ENCODE measurements around the gene ADGRL2. TPM values are rescaled to one million over a fixed set of nuclear protein-coding genes. Genes with fewer than 3 reads are reported as not detected.

Gene ADGRL2
- total and polyA plus RNA-seq, 2 of the 4 experiments (the other 2 are of a cell fraction): 17.0 to 42.7 TPM

DNA sequence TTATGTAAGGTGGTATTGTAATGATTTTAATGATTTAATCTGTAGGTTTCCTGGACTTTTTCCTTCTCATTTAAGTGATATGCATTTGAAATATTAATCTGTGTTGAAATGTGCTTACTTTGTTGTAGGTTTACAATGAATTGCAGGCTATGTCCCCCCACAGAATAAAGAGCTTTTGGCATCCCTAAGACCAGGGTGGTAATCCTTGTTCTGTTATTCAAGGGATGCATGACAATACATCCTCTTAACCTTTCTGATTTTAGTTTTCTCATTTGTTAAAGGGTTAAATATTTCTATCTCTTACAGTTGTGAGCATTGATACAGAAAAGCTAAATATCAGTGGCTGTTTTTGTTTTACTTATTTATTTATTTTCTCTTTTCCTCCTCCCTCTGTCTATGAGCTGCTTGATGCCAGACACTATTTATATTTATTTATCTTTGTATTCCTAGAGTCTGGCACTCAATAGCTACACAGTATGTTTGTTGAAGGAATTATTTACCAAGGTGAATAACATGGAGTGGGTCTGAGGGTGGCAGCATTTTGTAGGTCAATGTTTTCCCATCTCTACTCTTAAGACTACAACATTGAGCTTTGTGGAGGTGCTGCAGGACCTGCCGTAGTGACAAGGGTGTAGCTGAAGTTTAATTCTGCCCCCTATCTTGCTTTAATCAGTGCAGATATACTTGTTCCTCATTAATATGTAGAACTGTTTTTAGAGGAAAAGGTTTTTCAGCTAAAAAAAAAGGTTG, 19.9 kb upstream of the ADGRL2 start:
- Histone ChIP-seq H2BK5ac (ENCODE audit: low read depth, low read length, poor library complexity, severe bottlenecking) (no peak overlapping the region), H3K4ac (ENCODE audit: low read depth, low read length) (no peak overlapping the region), H3K9ac (ENCODE audit: low read depth, low read length) (no peak overlapping the region), H3K56ac (ENCODE audit: extremely low read depth, insufficient read depth, low read length) (no peak overlapping the region), H2AK5ac (ENCODE audit: low read depth, low read length) (no peak overlapping the region), H2BK15ac (ENCODE audit: low read depth, low read length) (no peak overlapping the region), H3K9me1 (ENCODE audit: insufficient read depth, low read length) (no peaks in the 10 kb centered on the region), H3K4me1 (ENCODE audit: control insufficient read depth, insufficient read depth, low read length) (no peaks in the 10 kb centered on the region), H2AFZ (replicated peaks; ENCODE audit: low read length, poor library complexity) (no peak overlapping the region), H4K8ac (ENCODE audit: low read depth in 2 of 2, low read length in 2 of 2) (no peak overlapping the region), H4K91ac (ENCODE audit: insufficient read depth, low read depth, low read length) (no peak overlapping the region), H3K27me3 (ENCODE audit: control insufficient read depth, insufficient read depth, low read length) (no peaks in the 10 kb centered on the region; the same call in 1 of the 2 replicates), H4K5ac (ENCODE audit: low read depth, low read length) (no peak overlapping the region), H3K4me2 (ENCODE audit: low read depth, low read length) (no peak overlapping the region), H3K23ac (ENCODE audit: low read depth, low read length) (no peak overlapping the region), H3K14ac (replicated peaks; ENCODE audit: low read depth, low read length) (no peak overlapping the region), H2BK120ac (ENCODE audit: low read depth, low read length) (no peak overlapping the region), H3K36me3 (ENCODE audit: control insufficient read depth, insufficient read depth, low read length) (no peaks in the 10 kb centered on the region), H3K9me3 (ENCODE audit: control insufficient read depth, insufficient read depth, low read length) (no peaks in the 10 kb centered on the region), H3K27ac (ENCODE audit: insufficient read depth, low read length) (no peak overlapping the region), H3K18ac (ENCODE audit: low read depth, low read length) (no peak overlapping the region), H2AK9ac (replicated peaks; ENCODE audit: low read depth, low read length, poor library complexity) (no peak overlapping the region), H3K79me1 (ENCODE audit: low read depth in 1 of 2, low read length in 2 of 2) (no peaks in the 10 kb centered on the region), H4K20me1 (ENCODE audit: insufficient read depth, low read length) (no peaks in the 10 kb centered on the region), H2BK20ac (ENCODE audit: low read depth, low read length) (no peak overlapping the region), H3K4me3 (ENCODE audit: insufficient read depth, low read depth, low read length) (no peak overlapping the region)
- ChIA-PET POLR2A (ENCODE audit: unreplicated experiment) (no interaction called here), CTCF (interaction anchor here (1.2 kb wide), 1 partner anchor 17 kb away, joined by 3 read pairs; no protein-coding TSS in a partner anchor)
- in situ Hi-C loops (cut with MboI; ENCODE audit: low sequenced_read_pairs) (no loop called here), dilution Hi-C loops (cut with HindIII; ENCODE audit: low sequenced_read_pairs, unreplicated experiment) (no loop called here), intact Hi-C loops (cut with micrococcal nuclease) (no loop called here)
- no CpG with 5 or more reads among the region's 1 CpG for WGBS, 2 experiments (ENCODE audit: extremely low coverage in 2 of 2, insufficient read length in 1 of 2)
- no peak for ATAC-seq (ENCODE audit: low read depth)
- BruUV-seq (replicated peaks): no TSS peak
- no peak for TF ChIP-seq NFE2L2 (IDR thresholded peaks at IDR 0.05; ENCODE audit: low read depth, low read length)
- no peak for TF ChIP-seq CEBPB (IDR thresholded peaks at IDR 0.05; ENCODE audit: low read depth, low read length)
- no peak for TF ChIP-seq MXI1 (IDR thresholded peaks at IDR 0.05; ENCODE audit: borderline replicate concordance, low read depth, low read length)
- TF ChIP-seq RFX5 (IDR thresholded peaks at IDR 0.05; ENCODE audit: low read depth, low read length): no peak
- TF ChIP-seq POLR2A (IDR thresholded peaks at IDR 0.05; ENCODE audit: low read depth, low read length): no peak
- TF ChIP-seq MAFK (IDR thresholded peaks at IDR 0.05; ENCODE audit: low read depth, low read length): no peak
- TF ChIP-seq RAD21 (IDR thresholded peaks at IDR 0.05; ENCODE audit: low read length): no peak
- no peak for TF ChIP-seq BHLHE40 (IDR thresholded peaks at IDR 0.05; ENCODE audit: low read depth, low read length)
- no peak for TF ChIP-seq CHD1 (IDR thresholded peaks at IDR 0.05; ENCODE audit: low read depth, low read length)
- TF ChIP-seq, protein P1, sequence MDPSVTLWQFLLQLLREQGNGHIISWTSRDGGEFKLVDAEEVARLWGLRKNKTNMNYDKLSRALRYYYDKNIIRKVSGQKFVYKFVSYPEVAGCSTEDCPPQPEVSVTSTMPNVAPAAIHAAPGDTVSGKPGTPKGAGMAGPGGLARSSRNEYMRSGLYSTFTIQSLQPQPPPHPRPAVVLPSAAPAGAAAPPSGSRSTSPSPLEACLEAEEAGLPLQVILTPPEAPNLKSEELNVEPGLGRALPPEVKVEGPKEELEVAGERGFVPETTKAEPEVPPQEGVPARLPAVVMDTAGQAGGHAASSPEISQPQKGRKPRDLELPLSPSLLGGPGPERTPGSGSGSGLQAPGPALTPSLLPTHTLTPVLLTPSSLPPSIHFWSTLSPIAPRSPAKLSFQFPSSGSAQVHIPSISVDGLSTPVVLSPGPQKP (IDR thresholded peaks at IDR 0.05; ENCODE audit: borderline replicate concordance, low read depth, low read length): no peak
- no peak for TF ChIP-seq MAZ (IDR thresholded peaks at IDR 0.05; ENCODE audit: borderline replicate concordance, low read depth, low read length)
- TF ChIP-seq FOS (IDR thresholded peaks at IDR 0.05; ENCODE audit: low read depth, low read length): no peak
- no peak for TF ChIP-seq SMC3 (IDR thresholded peaks at IDR 0.05; ENCODE audit: low read depth, low read length)
- no peak for TF ChIP-seq RCOR1 (IDR thresholded peaks at IDR 0.05; ENCODE audit: insufficient replicate concordance, low read length)
- TF ChIP-seq, protein P2, sequence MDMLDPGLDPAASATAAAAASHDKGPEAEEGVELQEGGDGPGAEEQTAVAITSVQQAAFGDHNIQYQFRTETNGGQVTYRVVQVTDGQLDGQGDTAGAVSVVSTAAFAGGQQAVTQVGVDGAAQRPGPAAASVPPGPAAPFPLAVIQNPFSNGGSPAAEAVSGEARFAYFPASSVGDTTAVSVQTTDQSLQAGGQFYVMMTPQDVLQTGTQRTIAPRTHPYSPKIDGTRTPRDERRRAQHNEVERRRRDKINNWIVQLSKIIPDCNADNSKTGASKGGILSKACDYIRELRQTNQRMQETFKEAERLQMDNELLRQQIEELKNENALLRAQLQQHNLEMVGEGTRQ (IDR thresholded peaks at IDR 0.05; ENCODE audit: low read depth, low read length): no peak
- TF ChIP-seq, protein P3, sequence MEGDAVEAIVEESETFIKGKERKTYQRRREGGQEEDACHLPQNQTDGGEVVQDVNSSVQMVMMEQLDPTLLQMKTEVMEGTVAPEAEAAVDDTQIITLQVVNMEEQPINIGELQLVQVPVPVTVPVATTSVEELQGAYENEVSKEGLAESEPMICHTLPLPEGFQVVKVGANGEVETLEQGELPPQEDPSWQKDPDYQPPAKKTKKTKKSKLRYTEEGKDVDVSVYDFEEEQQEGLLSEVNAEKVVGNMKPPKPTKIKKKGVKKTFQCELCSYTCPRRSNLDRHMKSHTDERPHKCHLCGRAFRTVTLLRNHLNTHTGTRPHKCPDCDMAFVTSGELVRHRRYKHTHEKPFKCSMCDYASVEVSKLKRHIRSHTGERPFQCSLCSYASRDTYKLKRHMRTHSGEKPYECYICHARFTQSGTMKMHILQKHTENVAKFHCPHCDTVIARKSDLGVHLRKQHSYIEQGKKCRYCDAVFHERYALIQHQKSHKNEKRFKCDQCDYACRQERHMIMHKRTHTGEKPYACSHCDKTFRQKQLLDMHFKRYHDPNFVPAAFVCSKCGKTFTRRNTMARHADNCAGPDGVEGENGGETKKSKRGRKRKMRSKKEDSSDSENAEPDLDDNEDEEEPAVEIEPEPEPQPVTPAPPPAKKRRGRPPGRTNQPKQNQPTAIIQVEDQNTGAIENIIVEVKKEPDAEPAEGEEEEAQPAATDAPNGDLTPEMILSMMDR (conservative IDR thresholded peaks at IDR 0.05; ENCODE audit: low read depth, low read length): no peak
- DNase-seq: no peak

Data from IMR-90 (cell line).